ENCODE data around the gene NFAT5.

Gene NFAT5

GRCh38 chr16:69741519-69741918 is 175.8 kb downstream of the NFAT5 start:
- Histone ChIP-seq H2AK5ac (ENCODE audit: low read depth, low read length) (no peak overlapping the region), H3K36me3 (replicated peaks in 1 of 2; ENCODE audit: control insufficient read depth in 2 of 2, insufficient read depth in 2 of 2, low read length in 2 of 2) (peaks cover 48 to 73% of the 10 kb centered on the region in 2 donors), H3K4me1 (ENCODE audit: control insufficient read depth in 2 of 2, insufficient read depth in 1 of 2, low read depth in 1 of 2, low read length in 2 of 2) (no peaks in the 10 kb centered on the region), H3K4ac (ENCODE audit: low read length) (no peak overlapping the region), H2BK5ac (ENCODE audit: low read length) (no peak overlapping the region), H3K27me3 (ENCODE audit: control insufficient read depth in 3 of 3, insufficient read depth in 3 of 3, low read depth in 1 of 3, low read length in 3 of 3) (no peaks in the 10 kb centered on the region), H3K14ac (ENCODE audit: low read length) (no peak overlapping the region), H4K8ac (ENCODE audit: low read depth, low read length) (no peak overlapping the region), H3K79me1 (ENCODE audit: low read depth, low read length) (no peaks in the 10 kb centered on the region), H3K27ac (replicated peaks; ENCODE audit: low read length) (no peak overlapping the region), H4K91ac (ENCODE audit: low read depth, low read length, poor library complexity) (no peak overlapping the region), H3K9ac (ENCODE audit: low read depth, low read length, poor library complexity) (no peak overlapping the region), H2BK120ac (ENCODE audit: low read depth, low read length) (no peak overlapping the region), H2AFZ (ENCODE audit: low read length) (no peak overlapping the region), H2BK15ac (ENCODE audit: low read length) (no peak overlapping the region), H3K9me3 (replicated peaks in 1 of 2; ENCODE audit: control insufficient read depth in 2 of 2, insufficient read depth in 1 of 2, low read depth in 1 of 2, low read length in 2 of 2) (no peaks in the 10 kb centered on the region), H3K18ac (ENCODE audit: low read length) (no peak overlapping the region), H3K4me2 (ENCODE audit: insufficient read depth, low read length, poor library complexity, severe bottlenecking) (no peak overlapping the region), H2BK12ac (ENCODE audit: low read length) (no peak overlapping the region), H3K4me3 (ENCODE audit: low read length in 2 of 2) (no peak overlapping the region), H3K23ac (ENCODE audit: low read depth, low read length, poor library complexity) (no peak overlapping the region)
- WGBS, 2 donors (ENCODE audit: extremely low coverage in 2 of 2, insufficient read length in 2 of 2, insufficient replicate concordance in 1 of 2) = no CpG with 5 or more reads among the region's 8 CpGs
- no peak for DNase-seq (ENCODE audit: low spot score)

GRCh38 chr16:69741951-69742904 is 176.5 kb downstream of the NFAT5 start:
- no peak overlapping the region for H3K23ac ChIP-seq (ENCODE audit: low read depth, low read length, poor library complexity)

GRCh38 chr16:69744363-69745231 is 178.8 kb downstream of the NFAT5 start:
- peak overlapping the region; percentile 13 for H3K9ac ChIP-seq (ENCODE audit: low read depth, low read length, poor library complexity)
- H2BK5ac ChIP-seq (ENCODE audit: low read length) = no peak overlapping the region
- no peak overlapping the region for H3K23ac ChIP-seq (ENCODE audit: low read depth, low read length, poor library complexity)
- no peak for DNase-seq (ENCODE audit: low spot score)
- no peaks in the 10 kb centered on the region for H3K9me3 ChIP-seq (replicated peaks in 1 of 2; ENCODE audit: control insufficient read depth in 2 of 2, insufficient read depth in 1 of 2, low read depth in 1 of 2, low read length in 2 of 2)
- no peak overlapping the region for H2AK5ac ChIP-seq (ENCODE audit: low read depth, low read length)
- no peak overlapping the region for H3K14ac ChIP-seq (ENCODE audit: low read length)
- no CpG with 5 or more reads among the region's 35 CpGs for WGBS, 2 donors (ENCODE audit: extremely low coverage in 2 of 2, insufficient read length in 2 of 2, insufficient replicate concordance in 1 of 2)
- no peak overlapping the region for H4K8ac ChIP-seq (ENCODE audit: low read depth, low read length)
- H2BK12ac ChIP-seq (ENCODE audit: low read length) = no peak overlapping the region
- no peak overlapping the region for H3K4ac ChIP-seq (ENCODE audit: low read length)
- no peak overlapping the region for H3K27ac ChIP-seq (replicated peaks; ENCODE audit: low read length)
- no peak overlapping the region for H3K4me2 ChIP-seq (ENCODE audit: insufficient read depth, low read length, poor library complexity, severe bottlenecking)
- no peak overlapping the region for H2BK15ac ChIP-seq (ENCODE audit: low read length)
- H3K4me3 ChIP-seq (ENCODE audit: low read length in 2 of 2) = no peak overlapping the region
- H4K91ac ChIP-seq (ENCODE audit: low read depth, low read length, poor library complexity) = no peak overlapping the region
- H3K36me3 ChIP-seq (replicated peaks in 1 of 2; ENCODE audit: control insufficient read depth in 2 of 2, insufficient read depth in 2 of 2, low read length in 2 of 2) = peaks cover 69 to 97% of the 10 kb centered on the region in 2 donors
- H3K18ac ChIP-seq (ENCODE audit: low read length) = no peak overlapping the region
- H2BK120ac ChIP-seq (ENCODE audit: low read depth, low read length) = no peak overlapping the region
- no peaks in the 10 kb centered on the region for H3K27me3 ChIP-seq (ENCODE audit: control insufficient read depth in 3 of 3, insufficient read depth in 3 of 3, low read depth in 1 of 3, low read length in 3 of 3)
- no peaks in the 10 kb centered on the region for H3K4me1 ChIP-seq (ENCODE audit: control insufficient read depth in 2 of 2, insufficient read depth in 1 of 2, low read depth in 1 of 2, low read length in 2 of 2)
- H2AFZ ChIP-seq (ENCODE audit: low read length) = no peak overlapping the region
- H3K79me1 ChIP-seq (ENCODE audit: low read depth, low read length) = peaks cover 2% of the 10 kb centered on the region

More at GRCh38 chr16:69741951-69742904, 176.5 kb downstream of the NFAT5 start:
- Histone ChIP-seq H3K27ac (replicated peaks; ENCODE audit: low read length) (no peak overlapping the region), H3K79me1 (ENCODE audit: low read depth, low read length) (no peaks in the 10 kb centered on the region), H3K36me3 (replicated peaks in 1 of 2; ENCODE audit: control insufficient read depth in 2 of 2, insufficient read depth in 2 of 2, low read length in 2 of 2) (peaks cover 50 to 81% of the 10 kb centered on the region in 2 donors), H4K91ac (ENCODE audit: low read depth, low read length, poor library complexity) (no peak overlapping the region), H4K8ac (ENCODE audit: low read depth, low read length) (no peak overlapping the region), H2BK12ac (ENCODE audit: low read length) (no peak overlapping the region), H3K4me2 (ENCODE audit: insufficient read depth, low read length, poor library complexity, severe bottlenecking) (no peak overlapping the region), H2AK5ac (ENCODE audit: low read depth, low read length) (no peak overlapping the region), H3K4me3 (ENCODE audit: low read length in 2 of 2) (no peak overlapping the region), H3K9me3 (replicated peaks in 1 of 2; ENCODE audit: control insufficient read depth in 2 of 2, insufficient read depth in 1 of 2, low read depth in 1 of 2, low read length in 2 of 2) (no peaks in the 10 kb centered on the region), H2BK5ac (ENCODE audit: low read length) (no peak overlapping the region), H2BK120ac (ENCODE audit: low read depth, low read length) (no peak overlapping the region), H2BK15ac (ENCODE audit: low read length) (no peak overlapping the region), H3K18ac (ENCODE audit: low read length) (no peak overlapping the region), H2AFZ (ENCODE audit: low read length) (no peak overlapping the region), H3K4ac (ENCODE audit: low read length) (no peak overlapping the region), H3K4me1 (ENCODE audit: control insufficient read depth in 2 of 2, insufficient read depth in 1 of 2, low read depth in 1 of 2, low read length in 2 of 2) (no peaks in the 10 kb centered on the region), H3K14ac (ENCODE audit: low read length) (no peak overlapping the region), H3K9ac (ENCODE audit: low read depth, low read length, poor library complexity) (no peak overlapping the region), H3K27me3 (ENCODE audit: control insufficient read depth in 3 of 3, insufficient read depth in 3 of 3, low read depth in 1 of 3, low read length in 3 of 3) (no peaks in the 10 kb centered on the region)
- WGBS, 2 donors (ENCODE audit: extremely low coverage in 2 of 2, insufficient read length in 2 of 2, insufficient replicate concordance in 1 of 2) = no CpG with 5 or more reads among the region's 41 CpGs
- DNase-seq (ENCODE audit: low spot score) = no peak

- Histone ChIP-seq H2BK5ac (ENCODE audit: low read length) (no peak overlapping the region), H3K4me3 (ENCODE audit: low read length in 2 of 2) (no peak overlapping the region), H2AK5ac (ENCODE audit: low read depth, low read length) (no peak overlapping the region), H3K14ac (ENCODE audit: low read length) (no peak overlapping the region), H4K8ac (ENCODE audit: low read depth, low read length) (no peak overlapping the region), H3K79me1 (ENCODE audit: low read depth, low read length) (peaks cover 2% of the 10 kb centered on the region), H3K4me2 (ENCODE audit: insufficient read depth, low read length, poor library complexity, severe bottlenecking) (no peak overlapping the region), H3K36me3 (replicated peaks in 1 of 2; ENCODE audit: control insufficient read depth in 2 of 2, insufficient read depth in 2 of 2, low read length in 2 of 2) (peaks cover 67 to 96% of the 10 kb centered on the region in 2 donors), H2AFZ (ENCODE audit: low read length) (no peak overlapping the region), H3K23ac (ENCODE audit: low read depth, low read length, poor library complexity) (no peak overlapping the region), H2BK15ac (ENCODE audit: low read length) (no peak overlapping the region), H3K27me3 (ENCODE audit: control insufficient read depth in 3 of 3, insufficient read depth in 3 of 3, low read depth in 1 of 3, low read length in 3 of 3) (no peaks in the 10 kb centered on the region), H3K4me1 (ENCODE audit: control insufficient read depth in 2 of 2, insufficient read depth in 1 of 2, low read depth in 1 of 2, low read length in 2 of 2) (no peaks in the 10 kb centered on the region), H2BK120ac (ENCODE audit: low read depth, low read length) (no peak overlapping the region), H4K91ac (ENCODE audit: low read depth, low read length, poor library complexity) (no peak overlapping the region), H2BK12ac (ENCODE audit: low read length) (no peak overlapping the region), H3K4ac (ENCODE audit: low read length) (no peak overlapping the region), H3K9me3 (replicated peaks in 1 of 2; ENCODE audit: control insufficient read depth in 2 of 2, insufficient read depth in 1 of 2, low read depth in 1 of 2, low read length in 2 of 2) (no peaks in the 10 kb centered on the region), H3K18ac (ENCODE audit: low read length) (no peak overlapping the region), H3K9ac (ENCODE audit: low read depth, low read length, poor library complexity) (peak overlapping the region; percentile 13), H3K27ac (replicated peaks; ENCODE audit: low read length) (no peak overlapping the region)
- no CpG with 5 or more reads among the region's 11 CpGs for WGBS, 2 donors (ENCODE audit: extremely low coverage in 2 of 2, insufficient read length in 2 of 2, insufficient replicate concordance in 1 of 2)
- no peak for DNase-seq (ENCODE audit: low spot score)
These were observed 179.5 kb downstream of the NFAT5 start for GRCh38 chr16:69745232-69745612.
